Dedifferentiated amniotic fluid mesenchymal stem cell (primary cell): ENCODE measurements around the gene FCMR.
"Not testable (repeated sequence)": the region's sequence is repeated elsewhere in the genome, so short reads cannot be mapped to it uniquely, and the experiment has no call there.

Experiments
- DNase-seq: peaks from one replicate; pipeline ENCODE4 v3.0.0-alpha.2; 2016; ENCODE audit errors: extremely low spot score

Gene FCMR

GRCh38 chr1:206923961-206924557, 2.3 kb upstream of the FCMR start:
- not testable (repeated sequence) for DNase-seq

DNA sequence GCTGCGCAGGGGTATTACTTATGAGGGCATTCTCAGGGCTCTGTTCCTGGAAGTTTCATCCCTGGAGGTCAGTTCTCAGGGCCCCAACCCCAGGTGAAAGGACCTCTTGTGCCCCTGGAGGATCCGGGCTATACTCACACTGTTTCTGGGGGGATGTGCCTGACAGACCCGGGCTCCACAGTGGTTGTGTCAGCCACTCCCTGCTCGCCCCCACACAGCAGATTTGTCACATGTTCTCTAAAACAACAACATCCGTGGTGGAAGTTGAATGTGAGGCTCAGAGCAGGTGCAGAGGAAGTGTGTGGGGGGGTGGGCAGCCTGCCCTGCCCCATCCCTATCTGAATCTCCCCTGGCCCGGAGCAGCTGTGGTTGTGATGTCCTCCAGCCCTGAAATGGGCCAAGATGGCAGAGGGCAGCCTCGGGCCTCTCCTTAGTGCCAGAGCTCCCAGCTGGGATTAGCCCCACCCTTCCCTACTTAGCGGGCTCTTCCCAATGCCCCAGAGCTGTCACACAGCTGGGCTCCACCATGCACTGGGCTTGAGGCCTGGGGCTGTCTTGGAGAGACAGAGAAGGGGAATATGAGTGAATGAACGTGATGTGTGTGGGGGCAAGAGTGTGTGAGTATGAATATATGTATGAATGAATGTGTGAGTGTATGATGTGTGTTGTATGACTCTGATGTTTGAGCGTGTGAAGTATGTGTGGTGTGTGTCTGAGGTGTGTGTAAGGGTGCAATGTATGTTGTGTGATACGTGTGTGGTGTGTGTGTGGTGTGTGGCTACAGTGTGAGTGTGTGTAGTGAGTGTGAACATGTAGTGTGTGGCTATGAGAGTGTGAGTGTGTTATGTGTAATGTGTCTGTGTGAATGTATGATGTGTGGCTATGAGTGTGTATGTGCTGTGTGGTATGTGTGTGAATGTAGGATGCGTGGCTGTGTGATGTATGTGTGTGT, 1.5 kb upstream of the FCMR start:
- no peak for DNase-seq

GRCh38 chr1:206922524-206922923, 783 bp upstream of the FCMR start:
- DNase-seq, result no peak

DNA sequence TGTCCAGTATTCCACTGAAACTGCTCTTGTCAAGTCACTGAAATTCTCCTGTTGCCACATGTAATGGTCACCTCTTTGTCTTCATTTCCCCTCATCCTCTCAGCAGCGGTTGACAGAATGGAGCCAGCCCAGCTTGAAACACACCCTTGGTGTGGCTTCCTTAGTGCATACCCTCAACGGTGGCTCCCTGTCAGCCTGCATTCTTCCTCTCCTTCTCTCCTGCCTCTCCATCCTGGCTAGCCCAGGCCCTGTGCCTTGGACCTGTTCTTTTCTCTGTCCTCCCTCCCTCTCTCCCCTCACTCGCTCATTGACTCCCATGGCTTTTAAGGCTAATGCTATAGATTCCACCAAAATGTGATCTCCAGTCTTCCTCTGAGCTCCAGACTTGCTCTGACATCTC, 3.7 kb downstream of the FCMR start:
- DNase-seq, result no peak

DNA sequence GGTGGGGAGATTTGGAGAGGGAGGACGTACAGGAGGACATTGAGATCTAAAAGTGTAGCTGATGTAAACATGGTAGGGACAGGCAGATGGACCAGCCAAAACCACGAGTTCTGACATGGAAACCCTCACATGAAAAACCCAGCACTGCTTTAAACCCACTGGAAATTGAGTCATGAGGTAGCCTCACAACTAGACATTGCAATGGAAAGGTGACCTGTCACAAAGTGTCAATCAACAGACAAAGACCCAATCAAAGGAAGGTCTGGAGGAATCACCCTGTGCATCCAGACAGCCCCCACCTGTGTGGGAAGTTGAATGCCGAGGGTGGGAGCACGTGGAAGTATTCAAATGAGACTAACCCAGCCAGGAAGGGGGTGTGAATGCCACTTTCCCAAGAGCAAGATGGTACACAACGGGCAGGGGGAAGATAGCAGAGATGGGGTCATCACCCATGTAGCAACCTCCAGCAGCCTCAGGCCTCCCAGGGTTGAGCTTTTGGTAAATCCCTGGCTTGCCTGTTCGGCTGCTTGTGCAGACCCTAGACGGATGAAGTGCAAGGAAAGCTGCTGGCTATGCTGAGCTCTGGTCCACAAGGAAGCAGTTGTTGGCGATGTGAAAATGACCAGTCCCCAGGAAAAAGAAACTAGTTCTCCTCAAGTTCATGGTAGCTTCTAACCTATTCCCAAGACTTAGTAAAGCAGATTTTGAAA, 5.6 kb downstream of the FCMR start:
- DNase-seq, result no peak

DNA sequence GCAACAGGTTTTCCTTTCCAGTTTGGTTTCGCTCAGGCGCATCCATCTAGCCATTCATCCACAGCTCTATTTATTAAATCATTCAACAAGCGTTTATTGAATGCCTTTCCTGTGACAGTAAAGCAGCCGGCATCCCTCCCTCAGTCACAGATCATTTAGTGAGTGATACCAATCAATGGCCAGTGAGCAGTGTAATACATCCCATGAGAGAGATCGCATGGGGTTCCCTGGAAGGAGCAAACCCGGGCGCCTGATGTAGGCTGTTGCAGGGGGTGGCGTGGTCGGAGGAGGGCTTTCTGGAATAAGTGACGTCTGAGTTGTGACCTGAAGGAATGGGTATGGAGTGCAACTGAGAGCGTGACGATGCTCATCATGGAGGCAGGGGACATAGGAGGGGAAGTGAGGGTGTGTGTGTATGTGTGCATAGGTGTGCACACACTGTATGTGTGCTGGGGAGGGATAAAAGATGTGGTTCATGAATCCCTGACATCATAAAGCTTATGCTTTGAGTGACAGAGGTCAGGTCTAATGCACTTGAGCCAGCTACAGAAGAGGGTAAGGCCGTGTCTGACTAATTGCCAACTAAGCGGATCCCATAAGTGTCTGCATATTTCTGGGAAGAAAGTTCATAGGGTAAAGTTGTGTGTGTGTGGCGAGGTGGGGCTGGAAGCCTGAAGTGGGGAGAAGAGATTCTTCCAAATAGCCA, 6.6 kb downstream of the FCMR start:
- no peak for DNase-seq

DNA sequence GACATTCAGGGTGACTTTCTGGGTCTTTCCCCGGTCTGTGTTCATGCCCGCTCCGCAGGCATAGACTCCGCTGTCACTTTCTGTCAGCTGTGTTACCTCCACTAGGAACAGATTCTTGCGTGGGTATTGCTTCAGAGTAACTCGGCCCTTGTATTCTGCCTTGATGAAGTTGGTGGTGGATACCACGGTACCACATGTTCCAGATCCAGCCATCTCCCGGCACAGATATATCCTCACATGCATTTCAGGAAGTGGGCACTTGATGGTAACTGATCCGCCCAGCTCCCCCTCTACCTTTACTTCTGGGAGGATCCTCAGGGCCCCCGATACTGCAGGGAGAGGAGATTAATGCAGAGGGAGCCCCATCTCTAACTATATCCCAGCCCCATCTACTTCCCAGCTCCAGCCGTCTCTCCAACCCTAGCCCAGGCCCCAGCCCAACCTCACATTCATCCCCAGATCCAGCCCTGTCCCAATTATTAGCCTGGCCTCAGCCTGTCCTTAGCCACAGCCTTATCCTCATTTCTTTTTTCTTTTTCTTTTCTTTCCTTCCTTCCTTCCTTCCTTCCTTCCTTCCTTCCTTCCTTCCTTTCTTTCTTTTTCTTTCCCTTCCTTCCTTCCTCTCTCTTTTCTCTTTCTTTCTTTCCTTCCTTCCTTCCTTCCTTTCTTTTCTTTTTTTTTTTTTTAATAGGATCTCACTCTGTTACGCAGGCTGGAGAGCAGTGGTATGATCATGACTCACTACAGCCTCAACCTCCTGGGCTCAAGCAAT, 7.8 kb downstream of the FCMR start:
- DNase-seq, result no peak

DNA sequence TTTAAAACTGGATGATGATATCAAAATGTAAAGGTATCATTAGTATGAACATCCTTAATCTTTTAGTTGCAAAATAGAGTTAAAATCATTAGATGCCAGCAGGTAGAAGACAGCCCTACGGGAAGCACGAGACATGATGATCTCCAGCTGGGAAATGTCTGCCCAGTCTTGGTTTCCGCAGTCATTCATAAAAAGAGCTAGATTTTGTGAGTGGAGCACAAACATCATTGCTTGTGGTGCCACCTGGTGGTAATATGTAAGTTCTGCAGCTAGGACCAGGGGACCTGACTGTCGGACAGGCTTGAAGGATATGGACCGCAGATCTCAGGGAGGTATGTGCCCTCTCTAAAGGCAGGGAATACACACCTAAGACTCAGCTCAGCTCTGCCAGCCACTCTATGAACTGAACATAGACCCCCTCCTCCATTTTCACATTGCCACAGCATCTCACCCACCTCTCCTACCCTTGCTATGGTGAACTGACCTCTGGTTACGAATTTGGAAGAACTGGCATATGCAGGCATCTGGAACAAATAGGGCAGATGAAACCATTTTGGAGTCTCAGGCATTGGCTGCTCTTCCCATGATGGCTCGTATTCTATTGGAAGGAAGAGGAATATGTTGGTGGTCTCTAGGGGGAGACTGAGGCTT, 9.2 kb downstream of the FCMR start:
- DNase-seq, result peak; percentile 88

DNA sequence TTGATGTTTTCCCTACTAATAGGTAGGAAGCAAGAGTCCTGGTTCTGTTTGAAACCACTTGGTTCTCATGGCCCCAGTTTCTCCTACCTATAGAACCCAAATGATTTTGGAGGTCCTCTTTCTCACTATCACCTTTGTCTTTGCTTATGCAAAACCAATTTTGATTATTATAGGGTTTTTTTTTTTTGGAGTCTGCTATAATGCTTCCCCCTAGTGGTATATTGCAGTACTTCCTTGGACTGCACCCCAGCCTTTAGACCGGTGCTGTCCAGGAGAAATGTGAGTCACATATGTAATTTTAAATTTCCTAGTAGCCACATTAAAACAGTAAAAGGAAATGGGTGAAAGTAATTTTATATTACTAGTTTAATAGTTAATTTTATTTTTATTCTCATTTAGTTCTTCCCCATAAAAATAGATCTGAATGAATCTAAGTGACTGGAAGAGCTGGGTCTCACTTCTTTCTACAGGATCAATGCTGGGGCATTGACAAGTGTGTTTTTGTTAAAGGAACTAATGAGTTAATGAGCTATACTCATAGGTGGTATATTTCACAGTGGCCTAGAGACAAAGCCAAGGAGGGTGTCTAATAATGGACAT, 10.6 kb downstream of the FCMR start:
- DNase-seq, result peak; percentile 74

DNA sequence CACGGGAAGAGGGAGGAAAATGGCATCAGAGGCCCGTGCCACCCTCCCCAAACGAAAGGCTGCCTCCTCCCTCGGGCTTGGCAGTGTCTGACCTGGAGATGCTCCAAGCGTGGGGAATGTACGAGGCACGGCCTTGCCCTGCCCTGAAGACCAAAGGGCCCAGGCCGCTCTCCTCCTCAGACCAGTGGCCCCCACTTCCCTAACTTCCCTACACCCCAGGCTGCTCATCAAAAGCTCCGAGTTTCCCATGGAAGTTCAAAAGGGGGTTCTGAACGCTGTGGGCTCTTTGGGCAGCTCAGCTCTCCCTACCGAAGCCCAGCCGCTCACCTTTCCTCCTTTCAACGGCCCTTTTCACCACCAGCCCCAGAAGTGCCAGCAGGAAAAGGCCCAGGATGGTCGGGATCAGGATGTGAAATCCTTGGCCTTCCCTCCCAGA, 11.8 kb downstream of the FCMR start:
- no peak for DNase-seq

- DNase-seq, result no peak
Measured at GRCh38 chr1:206909161-206909882, 12.4 kb downstream of the FCMR start.

GRCh38 chr1:206908038-206908437, 13.7 kb downstream of the FCMR start:
- DNase-seq, result no peak

DNA sequence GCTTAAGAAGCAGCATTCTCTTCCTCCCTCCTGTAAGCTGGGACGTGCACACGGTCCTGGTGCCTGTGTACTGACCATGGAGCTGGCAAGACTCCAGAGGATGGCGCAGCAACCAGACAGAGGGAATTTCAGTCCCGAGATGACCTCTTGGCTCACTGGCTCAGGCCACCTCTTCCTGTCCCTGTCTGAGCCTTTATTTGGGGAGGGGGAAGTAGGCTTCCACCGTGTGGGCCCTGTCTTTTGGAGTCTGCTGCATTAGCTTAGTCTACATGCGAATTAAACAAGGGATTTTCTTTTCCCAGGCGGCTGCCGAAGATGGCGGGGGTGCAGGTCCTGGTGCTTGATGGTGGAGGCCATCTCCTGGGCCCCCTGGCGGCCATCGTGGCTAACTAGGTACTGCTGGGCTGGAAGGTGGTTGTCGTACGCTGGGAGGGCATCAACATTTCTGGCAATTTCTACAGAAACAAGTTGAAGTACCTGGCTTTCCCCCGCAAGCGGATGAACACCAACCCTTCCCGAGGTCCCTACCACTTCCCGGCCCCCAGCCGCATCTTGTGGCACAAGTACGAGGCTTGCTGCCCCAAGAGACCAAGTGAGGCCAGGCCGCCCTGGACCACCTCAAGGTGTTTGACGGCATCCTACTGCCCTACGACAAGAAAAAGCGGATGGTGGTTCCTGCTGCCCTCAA, 14.3 kb downstream of the FCMR start:
- DNase-seq, result no peak

DNA sequence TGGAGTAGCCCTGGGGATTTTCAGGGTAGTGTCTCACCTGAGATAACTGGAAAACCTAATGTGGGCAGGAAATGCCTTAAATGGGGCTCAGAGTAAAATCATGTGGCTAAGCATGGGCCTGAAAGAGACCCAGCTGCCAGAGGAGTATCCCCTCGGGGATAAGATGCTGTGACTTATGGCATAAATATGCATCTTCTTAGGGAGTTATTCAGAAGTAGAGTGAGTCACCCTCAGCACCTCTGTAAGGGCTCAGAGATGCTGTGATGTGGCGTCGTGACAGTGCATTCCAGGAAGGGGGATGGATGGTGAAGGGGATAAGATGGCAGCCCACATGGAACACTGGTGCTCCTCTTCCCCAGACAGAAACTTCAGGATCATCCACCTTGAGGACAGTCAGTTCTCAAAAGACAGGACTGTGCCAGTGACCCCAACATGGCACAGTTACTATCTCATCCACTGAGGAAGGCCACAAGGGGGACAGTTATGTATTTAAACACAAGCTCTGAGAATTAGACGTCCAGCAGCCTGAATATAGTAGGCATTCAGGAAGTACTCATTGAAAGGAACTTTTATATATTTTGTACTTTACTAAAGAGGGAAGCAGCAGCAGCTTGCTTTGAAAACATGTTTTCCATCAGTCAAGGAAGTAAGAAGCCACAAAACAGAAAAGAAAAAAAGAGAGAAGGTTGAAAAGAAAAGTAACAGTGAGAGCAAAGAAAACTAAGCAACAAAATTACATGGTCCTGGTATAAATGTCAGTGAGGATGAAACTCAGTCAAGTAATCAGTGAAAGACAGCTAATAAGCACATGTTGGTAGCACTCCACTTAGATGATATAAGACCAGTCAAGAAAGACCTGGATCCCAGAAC, 16.2 kb downstream of the FCMR start:
- peak; percentile 59 for DNase-seq

DNA sequence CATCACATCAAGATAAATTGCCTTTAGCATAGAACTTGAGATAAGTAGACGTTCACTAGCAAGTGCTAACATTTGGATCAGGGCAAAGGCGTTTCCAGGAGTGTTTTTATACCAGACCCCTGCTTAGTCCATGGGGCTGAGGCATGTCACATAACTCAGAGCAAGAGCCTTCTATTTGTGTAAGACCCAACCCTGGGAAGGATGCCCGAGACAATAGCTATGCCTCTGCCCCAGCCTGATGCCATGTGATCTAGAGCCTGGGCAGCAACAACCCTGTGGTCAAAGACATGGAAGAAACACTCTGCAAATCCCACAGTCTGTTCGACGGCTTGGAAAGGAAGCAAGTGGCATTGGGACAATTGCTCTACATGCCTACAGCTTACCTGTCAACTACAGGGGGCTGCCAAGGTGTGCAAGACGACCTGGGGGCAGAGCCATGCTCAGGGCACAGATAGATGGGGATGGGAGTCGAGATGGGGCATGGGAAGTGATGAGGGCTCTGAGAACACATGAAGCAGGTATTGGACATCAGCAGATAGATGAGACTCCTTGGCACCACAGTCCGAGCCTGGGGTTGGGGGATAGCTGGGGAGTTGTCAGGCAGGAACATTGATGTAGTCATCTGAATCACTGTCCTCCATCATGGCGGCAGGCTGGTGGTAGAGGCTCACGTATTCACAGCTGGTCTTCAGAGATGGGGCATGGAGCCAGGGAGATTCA, 17.2 kb downstream of the FCMR start:
- no peak for DNase-seq

DNA sequence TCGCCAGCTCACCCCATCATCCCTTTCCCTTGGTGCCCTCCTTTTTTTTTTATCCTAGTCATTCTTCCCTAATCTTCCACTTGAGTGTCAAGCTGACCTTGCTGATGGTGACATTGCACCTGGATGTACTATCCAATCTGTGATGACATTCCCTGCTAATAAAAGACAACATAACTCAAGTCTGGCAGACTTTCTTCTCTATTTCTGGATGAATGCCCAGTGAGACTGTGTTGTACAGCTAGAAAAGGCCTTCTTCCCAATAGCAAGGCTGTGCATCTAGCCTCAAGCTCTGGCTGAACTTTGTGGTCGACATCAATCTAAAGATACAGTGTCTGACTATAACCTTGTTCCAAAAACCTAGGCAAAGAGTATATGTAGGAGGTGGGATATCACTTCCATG, 18.1 kb downstream of the FCMR start:
- DNase-seq, result no peak

- DNase-seq, result no peak
Measured at GRCh38 chr1:206902702-206903101, 19.0 kb downstream of the FCMR start.
